Measurements from ENCODE around the gene CSMD2.

CSMD2 gene

DNA sequence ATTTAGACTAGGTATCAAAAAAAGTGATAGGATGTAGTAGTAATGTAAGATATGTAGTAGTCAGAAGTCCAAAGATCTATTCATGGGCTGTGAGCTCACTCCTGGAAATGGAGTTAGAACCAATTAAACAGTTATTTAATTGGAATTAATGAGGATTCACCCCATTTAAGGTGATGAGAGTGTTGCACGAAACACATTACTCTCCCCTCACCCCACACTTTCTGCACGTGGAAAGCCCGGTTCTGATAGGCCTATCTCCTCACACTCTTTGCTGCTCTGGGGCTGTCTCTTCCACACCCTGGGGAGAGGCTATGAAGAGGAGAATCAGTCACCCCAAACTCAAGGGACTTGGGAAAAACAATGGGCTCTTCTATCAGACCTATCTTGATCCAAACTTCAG is 174.7 kb downstream of the CSMD2 start:
- DNase-seq: no peak

DNA sequence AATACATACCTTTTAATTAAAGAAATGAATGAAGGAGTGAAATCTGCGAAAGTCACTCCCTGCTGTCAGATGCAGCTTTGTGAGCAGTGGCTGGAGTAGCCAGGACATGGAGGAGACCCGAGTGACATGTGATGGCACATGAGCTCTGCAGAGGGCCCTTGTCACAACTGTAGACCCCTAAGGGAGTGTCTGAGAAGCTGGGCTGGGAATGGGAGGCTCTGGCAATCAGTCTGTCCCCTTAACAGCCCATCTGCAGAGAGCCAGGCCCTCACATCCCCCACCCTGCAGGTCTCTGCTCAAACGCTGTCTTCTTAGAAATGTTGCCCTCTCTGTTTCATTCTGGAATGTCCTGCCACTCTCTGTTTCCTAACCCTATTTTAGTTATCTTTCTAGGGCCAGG is 176.9 kb downstream of the CSMD2 start:
- no peak for DNase-seq

DNA sequence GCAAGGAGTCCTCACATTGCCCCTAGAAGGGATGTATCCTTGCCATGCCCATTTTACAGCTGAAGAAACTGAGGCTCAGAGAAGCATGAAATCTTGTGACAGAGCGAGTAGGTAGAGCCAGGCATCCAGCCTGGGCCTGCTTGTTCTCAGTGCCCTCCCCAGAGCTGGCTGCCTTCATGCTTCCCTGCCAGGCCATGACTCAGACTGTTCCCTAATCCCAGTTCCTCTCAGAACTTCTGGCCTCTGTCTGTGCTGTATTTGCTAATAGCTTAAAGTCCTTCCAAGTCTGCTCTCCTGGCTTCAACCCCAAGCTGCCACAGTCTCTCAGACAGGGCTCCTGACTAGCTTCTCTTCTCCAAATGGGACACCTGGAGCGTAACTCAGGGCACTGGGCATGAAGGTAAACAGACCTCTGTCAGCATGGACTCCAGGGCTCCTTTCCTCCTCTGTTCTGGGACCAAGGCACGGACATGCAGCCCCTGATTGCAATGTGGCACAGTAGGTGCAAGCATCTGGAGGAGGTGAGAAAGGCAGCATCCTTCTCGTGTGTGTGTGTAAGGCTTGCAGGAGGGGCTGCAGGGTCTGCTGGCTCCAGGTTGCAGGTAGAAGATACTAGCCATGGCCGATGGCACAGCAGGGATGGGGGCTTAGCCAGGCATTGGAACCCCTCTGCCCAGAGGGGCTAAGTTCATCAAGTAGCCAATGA is 178.5 kb downstream of the CSMD2 start:
- no peak for DNase-seq

DNA sequence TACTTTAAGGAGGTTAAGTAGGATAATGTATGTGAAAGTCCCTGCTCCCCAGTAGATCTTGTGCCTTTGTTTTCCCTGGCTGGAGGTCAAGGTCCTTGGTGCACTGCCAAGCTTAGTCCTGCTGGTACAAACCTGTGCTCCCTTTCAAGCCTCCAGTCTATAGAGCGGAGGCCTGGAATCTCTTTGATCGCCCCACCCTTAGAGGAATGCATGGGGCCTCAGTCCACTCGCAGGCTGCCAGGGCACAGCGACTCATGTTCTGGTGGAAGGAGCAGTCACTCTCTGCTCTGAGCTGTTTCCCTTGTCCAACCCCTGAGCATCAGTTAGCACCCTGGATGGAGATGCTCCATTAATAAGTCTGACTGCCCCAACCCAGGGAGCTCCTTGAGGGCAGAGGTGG is 179.4 kb downstream of the CSMD2 start:
- DNase-seq: no peak

DNA sequence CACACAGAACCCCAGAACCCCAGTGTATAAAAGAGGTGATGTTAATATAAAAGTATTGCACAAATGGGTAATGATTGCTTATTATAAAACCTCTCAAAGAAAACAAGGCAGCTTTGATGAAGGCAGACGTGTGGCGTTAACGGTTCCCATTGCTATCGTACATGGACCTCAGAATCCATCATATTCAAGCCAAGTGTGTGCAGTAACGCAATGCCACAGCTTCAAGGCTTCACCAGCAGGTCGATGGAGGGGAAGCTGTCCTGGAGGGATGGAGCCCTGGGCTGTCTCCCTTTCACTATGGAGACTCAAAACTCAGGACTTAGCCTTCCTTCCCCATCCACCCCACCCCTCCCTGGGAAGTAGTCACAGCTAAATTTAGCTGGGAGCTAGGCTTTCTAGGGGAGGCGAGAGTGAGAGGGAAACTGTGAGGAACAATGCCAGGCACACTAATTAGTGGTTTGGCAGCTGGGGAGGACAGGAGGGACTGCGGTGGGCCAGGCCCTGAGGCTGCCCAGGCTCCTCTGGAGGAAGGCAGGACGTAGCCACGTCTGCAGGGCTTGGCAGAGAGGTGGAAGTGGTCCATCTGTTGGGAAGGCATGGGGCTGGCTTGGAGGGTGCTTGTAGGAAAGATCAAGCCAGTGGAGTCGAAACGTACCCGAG is 180.0 kb downstream of the CSMD2 start:
- DNase-seq: no peak

DNA sequence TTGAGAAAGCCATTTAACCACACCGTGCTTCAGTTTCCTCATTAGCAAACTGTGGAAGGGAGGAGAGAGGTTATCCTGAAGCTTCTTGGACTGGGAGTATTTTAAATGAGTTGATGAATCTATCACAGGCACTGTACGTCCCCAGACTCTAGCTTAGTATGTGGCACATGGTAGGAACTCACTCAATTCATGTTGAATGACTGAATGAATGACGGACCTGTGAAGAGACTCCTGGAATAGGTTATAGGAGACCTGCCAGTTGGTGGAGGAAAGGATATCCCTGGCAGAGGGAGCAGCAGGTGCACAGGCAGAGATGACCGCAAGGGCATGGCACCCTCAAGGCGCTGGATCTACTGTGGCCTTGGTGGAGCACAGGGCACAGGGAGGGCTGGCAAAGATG is 182.6 kb downstream of the CSMD2 start:
- DNase-seq: no peak

DNA sequence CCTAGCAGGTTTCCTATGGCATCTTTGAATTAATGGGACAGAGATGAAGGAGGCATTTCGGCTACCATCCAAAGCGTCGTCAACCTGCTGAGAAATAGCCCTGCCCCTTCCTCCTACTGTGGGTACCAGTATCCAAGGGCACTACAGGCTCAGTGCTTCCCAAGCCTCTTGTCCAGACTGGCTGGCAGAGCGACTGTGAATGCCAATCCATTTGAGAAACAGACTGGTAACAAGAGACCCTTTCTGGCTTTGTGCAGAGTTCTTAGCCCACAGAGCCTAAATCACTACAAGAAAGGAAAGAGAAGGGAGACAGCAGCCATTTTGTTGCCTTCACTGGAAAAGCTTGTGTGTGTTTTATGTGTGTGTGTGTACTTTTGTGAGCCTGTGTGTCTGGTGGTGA is 185.7 kb downstream of the CSMD2 start:
- no peak for DNase-seq

DNA sequence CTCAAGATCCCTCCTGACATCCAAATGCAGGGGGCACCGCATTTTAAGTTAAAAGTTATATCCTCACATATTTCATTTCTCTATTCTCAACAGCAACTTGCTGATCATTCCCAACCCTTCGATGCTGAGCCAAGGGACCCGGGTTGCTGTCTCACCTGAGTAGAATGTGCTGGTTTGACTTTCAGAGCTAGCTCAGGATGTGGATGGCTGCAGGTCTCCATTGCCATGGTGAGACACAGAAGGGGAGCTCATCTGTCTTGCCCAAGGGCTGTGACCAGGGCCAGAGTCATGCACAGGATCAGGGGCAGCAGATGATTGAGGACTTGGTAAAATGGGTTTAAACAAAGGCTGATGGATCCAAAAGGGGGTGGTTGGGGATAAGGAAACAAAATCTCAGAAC is 189.1 kb downstream of the CSMD2 start:
- DNase-seq: no peak

DNA sequence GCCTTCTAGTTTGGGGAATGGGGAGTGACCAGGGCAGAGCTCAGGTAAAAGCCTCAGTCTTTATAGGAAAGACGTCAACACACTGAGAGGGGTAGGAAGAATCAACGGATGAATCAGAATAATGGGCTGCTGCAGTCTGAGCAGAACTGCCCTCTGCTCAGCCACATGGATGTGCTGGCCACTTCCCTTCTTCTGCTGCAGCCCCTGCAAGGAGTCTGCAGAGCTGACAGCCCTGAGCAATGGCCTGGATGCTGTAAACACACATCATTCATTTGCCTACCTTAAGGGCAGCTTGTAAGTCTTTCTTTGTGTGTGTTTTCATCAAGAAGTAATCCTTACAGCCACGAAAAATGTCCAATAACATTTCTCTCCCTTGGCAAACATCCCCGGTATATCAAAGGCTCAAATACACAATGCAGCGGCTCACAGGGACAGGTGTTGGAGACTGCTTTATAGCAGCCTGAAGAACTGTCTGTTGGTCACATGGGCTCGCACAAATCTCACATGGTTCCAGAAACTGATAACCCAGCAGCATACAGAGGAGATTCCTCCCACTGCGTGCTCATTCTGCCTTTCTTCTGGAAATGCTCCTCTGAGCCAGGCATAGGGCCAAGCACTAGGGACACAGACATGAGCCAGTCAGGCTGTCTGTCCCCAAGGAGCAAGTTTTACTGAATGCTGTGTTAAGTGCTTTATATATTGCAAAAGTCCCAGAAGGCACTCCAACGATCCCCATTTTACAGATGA is 191.1 kb downstream of the CSMD2 start:
- DNase-seq: no peak

DNA sequence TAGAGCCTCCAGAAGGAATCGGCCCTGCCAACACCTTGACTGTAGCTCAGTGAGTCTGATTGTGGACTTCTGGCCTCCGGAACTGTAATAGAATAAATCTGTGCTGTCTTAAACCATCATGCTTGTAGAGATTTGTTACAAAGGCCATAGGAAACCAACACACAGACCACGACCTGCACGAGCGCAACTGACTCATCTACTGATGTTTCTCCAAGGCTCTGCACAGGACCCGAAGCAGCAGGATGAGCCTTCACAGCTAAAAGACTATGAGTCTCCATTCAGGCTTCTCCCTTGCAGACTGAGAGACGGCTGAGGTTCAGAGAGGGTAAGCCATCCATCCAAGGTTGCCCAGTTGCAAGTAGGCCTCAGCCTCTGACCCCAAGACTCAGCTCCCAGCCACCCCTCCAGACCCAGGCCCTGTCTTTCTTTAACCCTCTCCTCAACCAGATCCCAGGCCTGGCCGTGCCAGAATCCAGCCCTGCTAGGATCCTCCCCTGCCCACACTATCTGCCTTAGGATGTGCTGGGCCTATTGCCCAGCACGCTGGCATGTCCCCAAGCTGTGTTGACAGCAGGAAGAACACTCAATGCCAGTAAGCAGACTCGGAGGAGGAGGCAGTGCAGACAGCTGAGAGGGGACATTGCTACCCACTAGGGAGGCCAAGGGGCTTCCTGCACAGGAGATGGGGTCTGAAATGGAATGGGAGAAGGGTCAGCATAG is 192.2 kb downstream of the CSMD2 start:
- DNase-seq: no peak

DNA sequence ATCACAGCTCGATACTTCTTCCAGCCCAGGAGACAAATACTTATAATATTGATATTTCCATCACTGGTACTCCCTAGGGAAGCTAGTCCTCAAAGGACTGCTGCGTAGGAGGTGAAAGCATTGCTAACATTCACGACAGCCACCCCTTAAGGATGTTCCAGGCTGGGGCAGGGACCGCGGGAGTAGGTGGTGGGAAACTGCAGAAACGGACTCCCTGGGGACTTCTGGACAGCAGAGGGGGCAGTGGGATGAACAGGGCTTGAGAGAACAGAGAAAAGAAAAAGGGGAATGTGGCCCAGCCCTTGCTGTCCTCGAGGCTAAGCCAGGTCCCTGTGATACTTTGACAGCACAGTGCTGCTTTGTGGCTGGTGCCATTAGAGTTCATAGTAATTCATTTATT is 193.1 kb downstream of the CSMD2 start:
- no peak for DNase-seq

DNA sequence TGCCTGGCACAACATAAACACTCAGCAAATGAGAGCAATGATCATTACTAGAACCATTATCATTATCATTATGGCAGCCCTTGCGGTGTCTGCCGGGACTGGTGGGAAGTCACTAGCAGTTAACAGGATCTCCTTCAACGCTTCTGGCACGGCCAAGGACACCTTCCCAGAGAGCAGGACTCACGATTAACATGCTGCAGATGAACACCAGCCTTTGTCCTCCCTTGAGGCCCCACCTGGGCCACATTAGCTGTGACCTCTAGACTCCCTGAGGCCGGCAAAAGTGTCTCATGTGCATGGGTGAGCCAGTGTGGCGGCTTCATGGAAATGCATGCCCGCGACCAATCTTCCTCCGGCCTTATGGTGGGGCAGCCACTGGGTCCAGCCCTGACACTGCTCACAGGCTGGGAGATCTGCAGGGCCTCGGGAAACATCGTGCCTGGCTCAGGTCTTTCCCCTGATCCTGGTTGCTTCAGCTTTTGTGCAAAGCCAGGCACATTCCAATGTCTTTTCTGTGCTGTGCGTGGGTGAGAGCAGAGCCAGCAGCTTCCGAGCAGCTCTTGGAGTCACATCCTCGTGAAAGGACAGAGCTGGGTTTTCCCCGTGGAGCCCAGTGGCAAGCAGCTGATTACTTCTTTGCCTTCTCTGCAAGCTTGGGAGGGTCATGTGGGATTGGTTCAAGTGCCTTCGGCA is 193.9 kb downstream of the CSMD2 start:
- DNase-seq: no peak

DNA sequence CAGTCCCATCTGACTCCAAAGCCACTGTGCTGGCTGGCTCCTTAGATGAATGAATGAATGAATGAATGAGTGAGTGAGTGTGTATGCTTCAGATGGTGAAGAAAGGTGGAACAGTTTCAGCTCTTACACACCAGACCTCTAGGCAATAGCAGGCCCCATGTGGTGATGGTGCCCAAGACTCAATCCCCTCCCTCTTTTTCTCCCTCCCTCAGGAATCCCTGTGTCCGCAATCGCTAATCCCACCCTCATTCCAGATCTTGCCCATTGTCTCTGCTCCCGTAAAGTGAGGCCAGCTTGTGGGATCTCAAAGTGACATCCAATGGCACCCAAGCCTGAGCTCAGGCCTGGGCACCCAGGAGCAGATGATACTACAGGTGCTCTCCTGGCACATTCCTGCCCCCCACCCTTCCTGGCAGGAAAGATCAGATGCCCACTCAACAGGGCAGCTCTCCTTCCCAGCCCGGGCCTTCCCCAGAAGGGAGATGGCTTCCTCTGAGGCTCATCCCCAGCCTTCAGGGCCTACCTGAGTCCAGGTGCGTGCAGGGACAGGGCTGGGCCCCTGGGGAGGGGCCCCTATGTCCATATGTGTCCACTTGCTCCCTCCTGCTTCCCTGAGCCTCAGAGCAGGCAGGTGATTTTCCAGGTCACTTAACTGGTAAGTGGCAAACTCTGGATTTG is 194.7 kb downstream of the CSMD2 start:
- DNase-seq: no peak

DNA sequence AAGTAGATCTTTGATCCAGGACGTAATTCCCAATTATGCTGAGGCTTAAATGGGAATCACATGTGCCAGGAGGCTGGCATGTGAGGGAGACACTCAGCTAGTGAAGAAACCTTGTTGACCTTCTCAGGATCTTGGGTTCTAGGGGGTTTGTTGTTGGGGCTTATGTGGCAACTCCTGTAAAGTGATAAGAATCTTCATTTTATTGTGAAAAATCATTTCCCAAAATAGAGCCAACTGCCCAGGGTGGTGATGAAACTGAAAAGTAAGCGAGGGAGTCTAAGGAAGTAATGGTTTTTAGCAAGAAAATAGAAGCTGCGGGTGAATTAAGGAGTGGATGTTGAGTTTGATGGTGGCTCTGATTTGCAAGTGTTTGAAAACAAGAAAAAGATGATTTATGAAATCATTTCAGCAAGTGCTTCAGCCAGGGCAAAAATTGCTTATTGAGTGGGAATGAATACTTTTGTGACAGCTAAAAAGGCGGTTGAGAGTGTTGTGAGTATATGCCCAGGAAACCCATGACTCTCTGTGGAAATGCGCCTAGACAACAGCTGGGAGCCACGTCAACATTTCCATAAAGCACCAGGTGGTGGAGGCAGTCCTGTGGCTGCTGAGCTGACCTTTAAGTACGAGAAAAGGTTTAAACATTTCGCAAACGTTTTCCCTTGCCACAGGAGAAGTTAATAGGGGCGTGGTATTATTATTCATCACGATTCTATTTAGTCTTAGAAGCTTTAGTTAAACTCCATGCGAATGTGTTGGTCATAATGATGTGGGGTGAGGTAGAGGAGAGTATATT is 198.5 kb downstream of the CSMD2 start:
- DNase-seq: no peak

DNA sequence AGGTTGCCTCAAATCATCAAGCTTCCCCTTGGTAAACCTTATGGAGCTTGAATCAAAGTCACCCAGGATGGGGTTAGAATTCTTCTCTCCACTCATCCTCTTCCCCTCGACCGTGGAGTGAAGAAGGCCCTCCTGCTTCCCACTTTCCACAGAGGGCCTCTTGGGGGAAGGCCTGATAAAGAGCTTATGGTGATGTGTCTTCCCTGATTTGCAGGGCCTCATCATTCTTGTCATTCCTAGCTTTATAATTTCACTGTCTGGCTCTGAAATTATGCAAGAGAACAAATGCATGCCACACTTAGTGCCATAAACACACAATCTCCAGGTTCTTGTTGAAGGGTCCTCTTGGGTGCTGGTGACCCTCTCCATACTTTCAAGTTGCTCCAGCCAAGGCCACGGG is 199.9 kb downstream of the CSMD2 start:
- no peak for DNase-seq

DNA sequence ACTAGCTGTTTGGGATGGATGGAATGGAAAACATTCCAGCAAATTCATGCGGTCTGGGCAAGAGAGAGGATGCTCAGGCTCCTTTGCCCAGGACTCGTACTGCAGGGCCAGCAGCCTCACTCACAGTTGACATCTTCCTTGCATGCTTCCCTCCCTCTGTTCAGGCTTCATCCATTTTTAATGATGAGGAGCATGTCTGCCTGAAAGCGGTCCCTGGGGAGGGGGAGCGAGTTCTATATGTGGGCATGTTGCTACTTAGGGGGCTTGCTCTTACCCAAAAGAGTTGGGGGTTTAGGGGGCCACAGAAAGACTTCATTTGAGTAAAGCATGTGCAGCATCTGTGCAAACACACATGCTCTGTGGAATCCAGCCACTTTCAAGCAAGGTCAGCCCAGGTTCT is 203.0 kb downstream of the CSMD2 start:
- DNase-seq: no peak

DNA sequence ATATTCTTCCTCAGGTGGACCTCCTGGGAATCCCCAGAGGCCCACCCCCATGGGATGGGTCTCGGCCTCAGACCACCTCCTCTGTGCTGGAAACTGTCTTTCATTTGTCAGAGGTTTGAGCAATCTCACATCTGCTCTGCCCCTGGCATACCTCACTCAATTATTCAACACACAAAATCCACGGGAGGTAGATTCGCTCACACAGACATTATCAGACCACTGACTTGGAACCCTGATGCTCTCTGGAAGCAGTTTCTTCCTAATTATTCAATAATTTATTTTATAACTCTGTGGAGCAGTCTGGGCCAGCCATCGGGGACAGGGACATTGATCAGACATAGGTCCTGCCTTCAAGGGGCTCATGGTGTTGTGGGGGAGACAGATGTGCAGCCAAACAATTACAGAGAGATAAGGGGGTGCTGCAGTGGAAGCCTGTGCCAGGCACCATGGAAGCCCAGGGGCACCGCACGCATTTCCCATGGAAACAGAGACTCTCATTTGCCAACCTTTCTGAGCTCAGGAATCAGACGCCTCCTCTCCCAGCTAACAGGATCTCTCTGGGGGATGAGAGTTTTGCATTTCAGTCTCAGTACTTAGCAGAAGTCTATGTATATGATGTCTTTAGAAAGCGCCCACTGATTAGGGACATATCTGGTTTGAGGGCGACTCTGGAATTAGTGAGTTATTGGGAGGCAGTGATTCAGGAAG is 204.7 kb downstream of the CSMD2 start:
- no peak for DNase-seq

DNA sequence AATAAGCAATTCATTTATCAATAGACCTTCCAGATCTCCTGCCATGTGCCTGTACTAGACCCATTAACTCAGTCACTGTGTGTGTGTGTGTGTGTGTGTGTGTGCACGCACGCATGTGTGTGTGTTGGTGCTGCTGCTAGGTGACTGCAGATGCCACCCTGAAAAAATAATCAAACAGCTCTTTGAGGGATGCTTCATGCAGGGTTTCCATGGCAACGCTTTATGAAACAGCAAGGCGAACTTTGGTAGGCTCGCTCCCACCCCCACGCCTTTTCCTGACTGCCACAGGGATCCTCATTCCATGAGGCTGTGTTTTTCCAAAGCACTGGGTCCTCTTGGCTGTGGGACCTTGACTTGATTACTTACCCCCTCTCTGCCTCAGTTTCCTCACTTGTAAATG is 207.2 kb downstream of the CSMD2 start:
- no peak for DNase-seq

DNA sequence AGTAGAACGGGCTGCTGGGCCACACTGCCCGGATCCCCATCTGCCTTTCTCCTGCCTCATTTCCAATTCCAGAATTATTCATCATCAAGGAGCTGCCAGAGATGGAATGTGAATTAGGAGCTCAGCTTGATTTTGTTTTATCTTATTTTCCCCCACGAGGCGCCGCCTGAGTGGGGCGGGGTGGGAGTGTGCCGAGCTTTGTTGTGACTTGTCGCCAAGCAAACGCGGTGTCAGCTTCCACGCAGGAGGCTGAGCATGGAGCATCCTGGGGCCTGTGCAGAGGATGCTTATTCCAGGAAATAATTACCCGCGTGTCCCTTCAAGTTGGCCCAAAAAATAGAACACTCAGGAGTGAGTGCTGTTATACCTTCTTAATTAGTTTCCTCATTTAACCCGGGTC is 209.9 kb downstream of the CSMD2 start:
- DNase-seq: no peak

DNA sequence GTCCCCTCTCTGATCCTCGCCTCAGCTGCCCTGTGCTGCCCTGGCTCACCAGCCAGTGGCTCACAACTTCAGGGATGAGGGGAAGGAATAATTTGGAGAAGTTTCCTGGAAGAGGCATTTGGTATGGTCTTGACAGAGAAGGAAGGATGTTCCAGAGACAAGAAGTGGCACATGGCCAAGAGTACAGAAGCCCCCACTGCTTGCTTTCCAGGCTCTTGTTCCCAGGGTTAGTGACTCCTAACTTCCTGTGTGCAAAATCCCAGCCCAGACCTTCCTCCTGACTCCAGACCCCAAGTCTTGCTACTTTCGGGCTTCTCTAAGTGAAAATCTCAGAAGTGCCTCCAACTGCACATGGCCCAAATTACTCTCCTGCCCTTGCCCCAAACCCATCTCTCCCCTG is 215.5 kb downstream of the CSMD2 start:
- DNase-seq: no peak

DNA sequence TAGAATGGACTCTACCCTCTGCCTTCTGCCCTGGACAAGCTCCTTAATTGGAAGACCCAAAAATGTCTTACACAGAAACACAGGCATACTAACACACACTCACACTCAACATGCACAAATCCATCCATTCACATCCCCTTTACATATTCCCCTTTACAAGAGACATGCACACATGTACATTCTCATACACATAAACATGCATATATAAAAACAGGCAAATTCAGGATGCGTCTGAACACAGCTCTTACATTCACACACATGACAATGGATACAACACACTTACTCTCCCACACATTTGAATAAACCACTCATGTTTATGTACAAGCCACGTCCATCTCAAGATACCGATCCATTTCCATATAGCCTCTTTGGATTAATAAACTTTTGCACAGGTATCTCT is 216.7 kb downstream of the CSMD2 start:
- DNase-seq: no peak
